Colonic mucosa (tissue), 4 donors: ENCODE measurements around the gene MIPEP. TPM values are rescaled to one million over a fixed set of nuclear protein-coding genes. Genes with fewer than 3 reads are reported as not detected.
"Not testable (repeated sequence)": the region's sequence is repeated elsewhere in the genome, so short reads cannot be mapped to it uniquely, and the experiment has no call there.

ENCODE experiments used
- DNase-seq: peaks from one replicate; pipeline ENCODE4 v3.0.0-alpha.2; 2020
- H3K27ac ChIP-seq: fragments of 200-600 bp; one replicate; pipeline ENCODE4 v1.8.0; 2021
- H3K27me3 ChIP-seq: fragments of 200-600 bp; one replicate; pipeline ENCODE4 v1.8.0; 2021
- H3K36me3 ChIP-seq: fragments of 200-600 bp; one replicate; pipeline ENCODE4 v1.8.0; 2021
- H3K4me1 ChIP-seq: fragments of 200-600 bp; one replicate; pipeline ENCODE4 v1.8.0; 2021; ENCODE audit warnings: mild to moderate bottlenecking
- H3K4me3 ChIP-seq: fragments of 200-600 bp; one replicate; pipeline ENCODE4 v1.8.0; 2021
- H3K9ac ChIP-seq, 2 donors: one replicate each; pipeline ENCODE4 v1.7.0; 2013; ENCODE audit warnings: control low read depth in 2 of 2, low read depth in 2 of 2, low read length in 2 of 2
- H3K9me3 ChIP-seq: fragments of 200-600 bp; one replicate; pipeline ENCODE4 v1.8.0; 2021
- CTCF ChIP-seq: fragments of 200-600 bp; IDR thresholded peaks from one replicate; pipeline ENCODE4 v1.8.0; 2022; ENCODE audit warnings: antibody characterized with exemption, mild to moderate bottlenecking
- intact Hi-C: fragments of 100-400 bp; cut with DNase I; formaldehyde crosslinking; loops from one replicate; pipeline ENCODE4 v1.14.1; 2022
- total RNA-seq, 2 donors: library from RNA; stranded (reverse); fragmentation: NEBNext Ultra II Directional in 1 of 2; extraction: Animal tissue kit (Norgen Biotek cat#: 25700) in 1 of 2; gene quantifications; one replicate each; pipeline ENCODE4 v1.2.1, GENCODE V29; 2021
- donor health status: healthy.
- donor health status: DM: no; HTN: no; CAD: no.
- donor health status: DM: no; HTN: no; CAD: no.

MIPEP gene
- total RNA-seq, 2 donors from 2014 or later: 25.9 to 33.0 TPM

DNA sequence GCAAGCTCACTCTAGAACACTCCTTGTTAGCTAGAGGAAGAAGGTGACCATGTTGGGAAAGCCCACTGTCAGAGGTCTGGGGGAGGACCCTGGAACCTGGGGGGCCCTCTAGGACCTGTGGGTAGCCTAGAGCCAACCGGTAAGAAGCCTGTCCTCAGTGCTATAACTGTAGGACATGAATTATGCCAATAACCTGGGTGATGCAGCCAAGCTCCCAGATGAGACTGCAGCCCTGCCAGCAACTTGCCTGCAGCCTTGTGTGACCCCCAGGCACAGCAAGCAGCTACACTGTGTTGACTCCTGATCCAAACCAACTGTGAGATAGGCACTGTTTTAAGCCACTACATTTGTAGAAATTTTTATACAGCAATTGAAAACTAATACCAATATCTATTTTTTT lies 122.3 kb downstream of the MIPEP start:
- H3K36me3 ChIP-seq: no peaks in the 10 kb centered on the region
- no peak overlapping the region for H3K9ac ChIP-seq
- no peaks in the 10 kb centered on the region for H3K4me1 ChIP-seq
- H3K4me3 ChIP-seq: no peak overlapping the region
- DNase-seq: no peak
- no peak overlapping the region for H3K27ac ChIP-seq
- intact Hi-C loops: no loop called here
- no peaks in the 10 kb centered on the region for H3K9me3 ChIP-seq
- TF ChIP-seq CTCF: no peak
- H3K27me3 ChIP-seq: no peaks in the 10 kb centered on the region

GRCh38 chr13:23766283-23766682 lies 122.9 kb downstream of the MIPEP start:
- no peaks in the 10 kb centered on the region for H3K4me1 ChIP-seq
- no peak for TF ChIP-seq CTCF
- intact Hi-C loops: no loop called here
- DNase-seq: no peak
- no peak overlapping the region for H3K9ac ChIP-seq
- no peaks in the 10 kb centered on the region for H3K27me3 ChIP-seq
- H3K4me3 ChIP-seq: no peak overlapping the region
- no peak overlapping the region for H3K27ac ChIP-seq
- H3K9me3 ChIP-seq: no peaks in the 10 kb centered on the region
- H3K36me3 ChIP-seq: no peaks in the 10 kb centered on the region

- intact Hi-C loops: no loop called here
- H3K4me3 ChIP-seq: no peak overlapping the region
- no peak for DNase-seq
- no peaks in the 10 kb centered on the region for H3K9me3 ChIP-seq
- H3K27ac ChIP-seq: no peak overlapping the region
- no peak overlapping the region for H3K9ac ChIP-seq
- no peaks in the 10 kb centered on the region for H3K27me3 ChIP-seq
- no peaks in the 10 kb centered on the region for H3K36me3 ChIP-seq
- H3K4me1 ChIP-seq: no peaks in the 10 kb centered on the region
- no peak for TF ChIP-seq CTCF
These were observed 123.7 kb downstream of the MIPEP start for GRCh38 chr13:23765531-23765930.

DNA sequence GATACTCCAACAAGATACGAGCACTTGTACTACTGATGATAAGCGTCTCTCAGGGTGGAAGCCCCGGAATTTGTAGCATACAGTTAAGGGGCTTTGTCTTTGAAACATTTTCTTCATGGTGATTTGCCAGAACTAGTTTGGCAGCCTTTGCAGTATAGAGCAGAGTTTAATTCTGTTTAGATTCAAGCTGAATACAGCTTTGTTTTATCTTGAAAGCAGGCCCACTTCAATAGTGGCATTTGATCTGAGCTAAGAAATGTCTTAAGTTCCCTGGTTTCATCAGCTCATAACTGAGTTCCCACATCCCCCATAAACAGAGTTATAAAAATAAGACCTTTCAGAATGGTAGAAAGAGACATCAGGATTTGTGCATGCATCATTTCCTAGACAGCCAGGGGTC lies 125.9 kb downstream of the MIPEP start:
- intact Hi-C loops: no loop called here
- DNase-seq: no peak
- H3K4me1 ChIP-seq: no peaks in the 10 kb centered on the region
- no peak overlapping the region for H3K9ac ChIP-seq
- no peak for TF ChIP-seq CTCF
- no peak overlapping the region for H3K27ac ChIP-seq
- H3K36me3 ChIP-seq: no peaks in the 10 kb centered on the region
- no peaks in the 10 kb centered on the region for H3K27me3 ChIP-seq
- H3K9me3 ChIP-seq: no peaks in the 10 kb centered on the region
- H3K4me3 ChIP-seq: no peak overlapping the region

DNA sequence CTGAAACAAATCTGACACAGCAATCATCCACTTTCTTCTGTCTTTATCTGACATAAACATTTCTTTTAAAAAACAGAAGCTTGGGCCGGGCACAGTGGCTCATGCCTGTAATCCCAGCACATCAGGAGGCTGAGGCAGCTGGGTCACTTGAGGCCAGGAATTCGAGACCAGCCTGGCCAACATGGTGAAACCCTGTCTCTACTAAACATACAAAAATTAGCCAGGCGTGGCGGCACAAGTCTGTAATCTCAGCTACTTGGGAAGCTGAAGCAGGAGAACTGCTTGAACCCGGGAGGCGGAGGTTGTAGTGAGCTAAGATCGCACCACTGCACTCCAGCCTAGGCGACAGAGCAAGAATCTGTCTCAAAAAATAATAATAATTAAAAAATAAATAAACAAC lies 127.4 kb downstream of the MIPEP start:
- H3K27me3 ChIP-seq, DNase-seq, H3K9ac ChIP-seq, H3K27ac ChIP-seq, H3K9me3 ChIP-seq, H3K4me1 ChIP-seq, intact Hi-C loops, H3K36me3 ChIP-seq, H3K4me3 ChIP-seq: not testable (repeated sequence)

- Histone ChIP-seq H3K27me3 (no peaks in the 10 kb centered on the region), H3K36me3 (no peaks in the 10 kb centered on the region), H3K4me3 (no peak overlapping the region), H3K9ac (no peak overlapping the region), H3K9me3 (no peaks in the 10 kb centered on the region), H3K4me1 (no peaks in the 10 kb centered on the region), H3K27ac (no peak overlapping the region)
- DNase-seq: no peak
- intact Hi-C loops: no loop called here
- TF ChIP-seq CTCF: no peak
These were observed 129.2 kb downstream of the MIPEP start for GRCh38 chr13:23760000-23760399.
